GM19395 (cell line): ENCODE data around the gene PRIMA1.

ENCODE experiments used
- ATAC-seq: cut with Tn5 transposase; IDR thresholded peaks from one replicate; pipeline ENCODE4 v1.9.1; 2021; ENCODE audit warnings: mild to moderate bottlenecking, moderate library complexity; ENCODE audit not compliant: unreplicated experiment

Gene PRIMA1

GRCh38 chr14:93713726-93714405 lies 74.4 kb downstream of the PRIMA1 start:
- no peak for ATAC-seq

- no peak for ATAC-seq
Measured at GRCh38 chr14:93712838-93713724, 75.2 kb downstream of the PRIMA1 start.

- ATAC-seq, result no peak
Measured at GRCh38 chr14:93712079-93712837, 76.0 kb downstream of the PRIMA1 start.

GRCh38 chr14:93709249-93709648 lies 79.0 kb downstream of the PRIMA1 start:
- ATAC-seq, result no peak

- ATAC-seq, result no peak
Measured at GRCh38 chr14:93708800-93709199, 79.5 kb downstream of the PRIMA1 start.

GRCh38 chr14:93708311-93708734 lies 80.0 kb downstream of the PRIMA1 start:
- no peak for ATAC-seq

- no peak for ATAC-seq
Measured at GRCh38 chr14:93707475-93707874, 80.8 kb downstream of the PRIMA1 start.

GRCh38 chr14:93706360-93706955 lies 81.8 kb downstream of the PRIMA1 start:
- ATAC-seq, result no peak

- no peak for ATAC-seq
Measured at GRCh38 chr14:93705513-93706156, 82.7 kb downstream of the PRIMA1 start.

- ATAC-seq, result no peak
Measured at GRCh38 chr14:93703941-93704340, 84.3 kb downstream of the PRIMA1 start.

GRCh38 chr14:93702946-93703345 lies 85.3 kb downstream of the PRIMA1 start:
- ATAC-seq, result no peak

GRCh38 chr14:93701562-93701961 lies 86.7 kb downstream of the PRIMA1 start:
- ATAC-seq, result no peak

GRCh38 chr14:93700928-93701327 lies 87.4 kb downstream of the PRIMA1 start:
- ATAC-seq, result no peak

GRCh38 chr14:93693914-93694313 lies 94.4 kb downstream of the PRIMA1 start:
- no peak for ATAC-seq

GRCh38 chr14:93691042-93691780 lies 97.1 kb downstream of the PRIMA1 start:
- no peak for ATAC-seq

GRCh38 chr14:93690146-93690545 lies 98.1 kb downstream of the PRIMA1 start:
- ATAC-seq, result no peak

GRCh38 chr14:93688820-93689219 lies 99.5 kb downstream of the PRIMA1 start:
- ATAC-seq, result no peak

GRCh38 chr14:93688239-93688666 lies 100.0 kb downstream of the PRIMA1 start:
- no peak for ATAC-seq

GRCh38 chr14:93686268-93686667 lies 102.0 kb downstream of the PRIMA1 start:
- ATAC-seq, result no peak
